Tibial nerve (tissue), 4 donors: ENCODE data around the gene GTF3C1. TPM values are rescaled to one million over a fixed set of nuclear protein-coding genes. Genes with fewer than 3 reads are reported as not detected.

ENCODE experiments used
- DNase-seq, 2 donors: peaks; one replicate each; pipeline ENCODE4 v3.0.0-alpha.2; 2019; ENCODE audit warnings: low spot score in 2 of 2
- H3K27ac ChIP-seq, 4 donors: fragments of 200-600 bp; sonication (generic) in 3 of 4; one replicate each; pipeline ENCODE4 v1.5.1; 2017 to 2019; ENCODE audit warnings: mild to moderate bottlenecking in 1 of 4
- H3K27me3 ChIP-seq, 2 donors: fragments of 200-600 bp; sonication (generic) in 1 of 2; one replicate each; pipeline versions ENCODE4 v1.5.1 to v1.6.0; 2017 to 2019
- H3K36me3 ChIP-seq, 3 donors: fragments of 200-600 bp; sonication (generic); one replicate each; pipeline ENCODE4 v1.5.1; 2018 to 2019
- H3K4me1 ChIP-seq, 4 donors: fragments of 200-600 bp; sonication (generic) in 3 of 4; one replicate each; pipeline ENCODE4 v1.5.1; 2017 to 2019
- H3K4me3 ChIP-seq, 4 donors: fragments of 200-600 bp; sonication (generic) in 3 of 4; one replicate each; pipeline ENCODE4 v1.5.1; 2017 to 2019; ENCODE audit warnings: mild to moderate bottlenecking in 1 of 4, moderate library complexity in 1 of 4
- H3K9me3 ChIP-seq, 4 donors: fragments of 200-600 bp; sonication (generic) in 3 of 4; one replicate each; pipeline ENCODE4 v1.5.1; 2017 to 2019
- EP300 ChIP-seq, 2 donors: sonication (generic); formaldehyde crosslinking; IDR thresholded peaks; one replicate each; pipeline ENCODE4 v1.6.1; 2017; ENCODE audit warnings: antibody characterized with exemption in 2 of 2, mild to moderate bottlenecking in 1 of 2
- POLR2A ChIP-seq, 2 donors: fragments of 450-650 bp; IDR thresholded peaks; one replicate each; pipeline ENCODE4 v1.6.1; 2017; ENCODE audit warnings: antibody characterized with exemption in 2 of 2, mild to moderate bottlenecking in 2 of 2, moderate library complexity in 2 of 2
- WGBS, 2 donors: methylation state at CpG; one replicate each; pipeline ENCODE4 v1.1.5; 2018; 5-methylcytosine and 5-hydroxymethylcytosine counted together
- total RNA-seq, 4 donors: library from RNA; depleted of rRNA; stranded (reverse); fragments of >200 nt; gene quantifications; one replicate each; pipeline ENCODE4 v1.1.0, GENCODE V29; 2016
- TF ChIP-seq, protein P1 (sequence below), 5 experiments: fragments of 200-600 bp in 3 of 5; fragments of 450-650 bp in 2 of 5; sonication (generic) in 3 of 5; IDR thresholded peaks; one replicate each; pipeline ENCODE4 v1.5.1; 2016 to 2019; ENCODE audit warnings: antibody characterized with exemption in 5 of 5, mild to moderate bottlenecking in 3 of 5, moderate library complexity in 2 of 5

Gene GTF3C1
- total RNA-seq, 4 donors from 2014 or later, result 66.7 to 92.4 (median 69.9) TPM

- TF ChIP-seq POLR2A (IDR thresholded peaks at IDR 0.05) (no peak), EP300 (IDR thresholded peaks at IDR 0.05) (no peak)
- TF ChIP-seq, protein P1, sequence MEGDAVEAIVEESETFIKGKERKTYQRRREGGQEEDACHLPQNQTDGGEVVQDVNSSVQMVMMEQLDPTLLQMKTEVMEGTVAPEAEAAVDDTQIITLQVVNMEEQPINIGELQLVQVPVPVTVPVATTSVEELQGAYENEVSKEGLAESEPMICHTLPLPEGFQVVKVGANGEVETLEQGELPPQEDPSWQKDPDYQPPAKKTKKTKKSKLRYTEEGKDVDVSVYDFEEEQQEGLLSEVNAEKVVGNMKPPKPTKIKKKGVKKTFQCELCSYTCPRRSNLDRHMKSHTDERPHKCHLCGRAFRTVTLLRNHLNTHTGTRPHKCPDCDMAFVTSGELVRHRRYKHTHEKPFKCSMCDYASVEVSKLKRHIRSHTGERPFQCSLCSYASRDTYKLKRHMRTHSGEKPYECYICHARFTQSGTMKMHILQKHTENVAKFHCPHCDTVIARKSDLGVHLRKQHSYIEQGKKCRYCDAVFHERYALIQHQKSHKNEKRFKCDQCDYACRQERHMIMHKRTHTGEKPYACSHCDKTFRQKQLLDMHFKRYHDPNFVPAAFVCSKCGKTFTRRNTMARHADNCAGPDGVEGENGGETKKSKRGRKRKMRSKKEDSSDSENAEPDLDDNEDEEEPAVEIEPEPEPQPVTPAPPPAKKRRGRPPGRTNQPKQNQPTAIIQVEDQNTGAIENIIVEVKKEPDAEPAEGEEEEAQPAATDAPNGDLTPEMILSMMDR (IDR thresholded peaks at IDR 0.05), result no peak
- peaks cover 0 to 9% (median 0%) of the 10 kb centered on the region in 3 donors for H3K36me3 ChIP-seq
- no peak overlapping the region for H3K27ac ChIP-seq
- H3K4me3 ChIP-seq, result no peak overlapping the region
- H3K9me3 ChIP-seq, result no peaks in the 10 kb centered on the region
- H3K27me3 ChIP-seq, result no peaks in the 10 kb centered on the region
- no peaks in the 10 kb centered on the region for H3K4me1 ChIP-seq
- 93 to 96% methylated on average over 1 of the region's 1 CpG for WGBS, 2 donors
- DNase-seq, result no peak
Measured at GRCh38 chr16:27556471-27556870, 6.8 kb upstream of the GTF3C1 start.

DNA sequence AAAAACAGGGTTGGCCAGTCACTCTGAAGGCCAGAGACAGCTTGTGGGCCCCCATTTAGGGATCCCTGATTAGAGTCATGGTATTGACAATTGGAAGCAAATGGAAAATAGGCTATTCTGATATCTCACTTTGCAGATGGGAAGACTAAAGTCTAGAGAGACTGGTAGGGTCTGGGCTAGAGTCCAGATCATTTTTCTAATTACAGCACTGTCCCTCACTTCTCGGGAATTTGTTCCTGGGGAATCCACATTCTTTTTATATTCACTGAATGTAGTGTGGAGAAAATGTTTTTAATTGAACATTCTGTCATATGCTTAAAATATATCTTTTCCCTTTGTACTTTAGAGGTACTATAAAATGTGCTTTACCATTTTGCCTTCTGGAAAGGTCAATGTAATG lies 1.3 kb upstream of the GTF3C1 start:
- peak overlapping the region in 1 of 4 donors; percentile 86 for H3K27ac ChIP-seq
- DNase-seq, result no peak
- H3K4me1 ChIP-seq, result peaks cover 0 to 40% (median 27%) of the 10 kb centered on the region in 4 donors
- TF ChIP-seq, protein P1 (IDR thresholded peaks at IDR 0.05), result no peak
- no peak for TF ChIP-seq EP300 (IDR thresholded peaks at IDR 0.05)
- TF ChIP-seq POLR2A (IDR thresholded peaks at IDR 0.05), result no peak
- no peaks in the 10 kb centered on the region for H3K9me3 ChIP-seq
- H3K36me3 ChIP-seq, result peaks cover 0 to under 1% (median 0%) of the 10 kb centered on the region in 3 donors
- H3K27me3 ChIP-seq, result no peaks in the 10 kb centered on the region
- peak overlapping the region in 1 of 4 donors; percentile 74 for H3K4me3 ChIP-seq
- 17 to 28% methylated on average over 1 of the region's 1 CpG for WGBS, 2 donors

DNA sequence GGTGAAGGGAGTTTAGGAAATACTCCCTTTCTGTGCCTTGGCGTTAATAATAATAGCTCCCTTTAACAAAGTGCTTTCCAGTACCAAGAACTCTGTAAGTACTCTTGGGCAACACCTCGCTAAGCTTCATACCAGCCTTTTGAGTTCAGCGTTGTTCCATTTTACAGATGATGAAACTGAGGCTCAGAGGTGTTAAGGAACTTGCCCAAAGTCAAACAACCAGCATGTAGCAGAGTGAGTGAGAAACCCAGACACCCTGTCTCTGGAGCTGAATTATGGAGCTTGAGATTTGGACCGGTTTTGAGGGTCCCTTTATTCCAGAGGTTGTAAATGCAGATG lies 838 bp upstream of the GTF3C1 start:
- no peaks in the 10 kb centered on the region for H3K27me3 ChIP-seq
- no peak for TF ChIP-seq POLR2A (IDR thresholded peaks at IDR 0.05)
- TF ChIP-seq, protein P1 (IDR thresholded peaks at IDR 0.05), result no peak
- no peak for TF ChIP-seq EP300 (IDR thresholded peaks at IDR 0.05)
- no peaks in the 10 kb centered on the region for H3K9me3 ChIP-seq
- peak overlapping the region; percentile 74 to 88 (median 86) for H3K4me3 ChIP-seq
- DNase-seq, result no peak
- WGBS, 2 donors, result 38 to 43% methylated on average over 4 of the region's 4 CpGs
- H3K4me1 ChIP-seq, result peaks cover 0 to 40% (median 27%) of the 10 kb centered on the region in 4 donors
- peaks cover 0 to 6% (median 0%) of the 10 kb centered on the region in 3 donors for H3K36me3 ChIP-seq
- H3K27ac ChIP-seq, result peak overlapping the region in 3 of 4 donors; percentile 82 to 86 (median 84)

- H3K27ac ChIP-seq, result peak overlapping the region; percentile 32 to 86 (median 79)
- WGBS, 2 donors, result 0% methylated on average over 2 to 5 of the region's 21 CpGs
- no peaks in the 10 kb centered on the region for H3K27me3 ChIP-seq
- DNase-seq, result peak in 1 of 2 donors; percentile 12
- peak overlapping the region; percentile 74 to 88 (median 83) for H3K4me3 ChIP-seq
- peaks cover 0 to 40% (median 27%) of the 10 kb centered on the region in 4 donors for H3K4me1 ChIP-seq
- no peak for TF ChIP-seq EP300 (IDR thresholded peaks at IDR 0.05)
- TF ChIP-seq, protein P1 (IDR thresholded peaks at IDR 0.05), result no peak
- TF ChIP-seq POLR2A (IDR thresholded peaks at IDR 0.05), result no peak
- no peaks in the 10 kb centered on the region for H3K9me3 ChIP-seq
- H3K36me3 ChIP-seq, result peaks cover 0 to 17% (median 3%) of the 10 kb centered on the region in 3 donors
Measured at GRCh38 chr16:27549464-27549745, 308 bp downstream of the GTF3C1 start.

DNA sequence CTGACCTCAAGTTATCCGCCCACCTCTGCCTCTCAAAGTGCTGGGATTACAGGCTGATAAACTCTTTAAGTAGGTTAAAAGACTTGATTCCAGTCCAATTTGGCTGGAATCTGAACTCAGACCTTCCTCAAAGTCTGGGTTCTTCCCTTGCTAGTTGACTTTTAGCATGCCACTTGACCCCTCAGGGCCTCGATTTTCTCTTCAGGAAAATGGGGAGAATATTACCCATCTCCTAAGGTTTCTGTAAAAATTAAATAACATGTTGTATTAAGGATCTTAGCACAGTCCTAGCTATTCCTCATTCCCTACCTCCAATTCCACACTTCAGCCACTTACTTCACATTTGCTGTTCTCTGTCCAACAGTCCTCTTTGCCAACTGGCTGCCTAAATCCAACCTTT lies 1.9 kb downstream of the GTF3C1 start:
- H3K27ac ChIP-seq, result no peak overlapping the region
- 81 to 86% methylated on average over 2 of the region's 2 CpGs for WGBS, 2 donors

More for the DNA sequence above, 1.9 kb downstream of the GTF3C1 start:
- Histone ChIP-seq H3K4me3 (no peak overlapping the region), H3K27me3 (no peaks in the 10 kb centered on the region), H3K9me3 (no peaks in the 10 kb centered on the region), H3K36me3 (peaks cover 0 to 33% (median 17%) of the 10 kb centered on the region in 3 donors), H3K4me1 (peaks cover 0 to 47% (median 27%) of the 10 kb centered on the region in 4 donors)
- DNase-seq, result no peak
- TF ChIP-seq EP300 (IDR thresholded peaks at IDR 0.05), result no peak
- TF ChIP-seq, protein P1 (IDR thresholded peaks at IDR 0.05), result no peak
- TF ChIP-seq POLR2A (IDR thresholded peaks at IDR 0.05), result no peak
